HG03097 (cell line): Measurements from ENCODE around the gene ERGIC1.

Experiments
- ATAC-seq: cut with Tn5 transposase; IDR thresholded peaks from one replicate; pipeline ENCODE4 v1.9.1; 2021; ENCODE audit not compliant: unreplicated experiment, low FRiP score

Gene ERGIC1

DNA sequence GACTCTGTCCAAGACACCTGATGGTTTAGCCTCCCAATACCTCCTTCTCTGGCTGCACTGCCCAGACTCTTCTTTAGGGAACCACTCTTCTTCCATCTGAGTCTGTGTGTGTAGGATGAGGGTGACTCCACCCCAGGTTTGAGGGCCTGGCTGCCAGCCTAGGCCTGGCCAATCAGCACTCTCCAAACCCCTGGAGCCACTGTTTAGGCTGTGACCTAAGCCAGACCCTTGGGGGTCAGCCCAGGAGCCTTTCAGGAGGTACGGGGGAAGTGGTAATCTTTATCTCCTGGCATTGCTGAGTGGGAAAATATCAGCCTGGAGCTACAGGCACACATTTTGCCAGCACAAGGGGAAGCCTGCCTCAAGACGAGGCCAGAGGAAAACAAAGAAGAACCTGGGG is 6.2 kb upstream of the ERGIC1 start:
- no peak for ATAC-seq

DNA sequence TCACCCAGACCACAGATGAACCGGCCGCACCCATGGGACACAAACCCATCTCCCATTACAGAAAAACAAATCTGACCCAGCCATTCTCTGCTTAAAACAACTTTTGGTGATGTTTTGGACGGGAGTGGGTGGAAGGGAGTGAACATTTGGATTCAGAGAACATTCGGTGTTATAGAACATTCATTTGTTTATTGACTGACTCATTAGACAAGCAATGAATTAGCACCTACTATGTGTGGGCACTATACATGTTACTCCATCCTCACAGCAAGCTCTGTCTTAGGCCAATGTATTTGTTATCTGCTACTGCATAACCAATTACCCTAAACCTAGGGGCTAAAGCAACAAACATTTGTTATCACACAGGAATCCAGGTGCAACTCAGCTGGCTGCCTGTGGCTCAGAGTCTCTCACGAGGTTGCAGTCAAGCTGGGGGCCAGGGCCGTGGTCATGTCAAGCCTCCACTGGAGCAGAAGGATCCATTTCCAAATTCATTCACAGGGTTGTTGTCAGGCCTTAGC is 5.1 kb upstream of the ERGIC1 start:
- ATAC-seq = no peak

DNA sequence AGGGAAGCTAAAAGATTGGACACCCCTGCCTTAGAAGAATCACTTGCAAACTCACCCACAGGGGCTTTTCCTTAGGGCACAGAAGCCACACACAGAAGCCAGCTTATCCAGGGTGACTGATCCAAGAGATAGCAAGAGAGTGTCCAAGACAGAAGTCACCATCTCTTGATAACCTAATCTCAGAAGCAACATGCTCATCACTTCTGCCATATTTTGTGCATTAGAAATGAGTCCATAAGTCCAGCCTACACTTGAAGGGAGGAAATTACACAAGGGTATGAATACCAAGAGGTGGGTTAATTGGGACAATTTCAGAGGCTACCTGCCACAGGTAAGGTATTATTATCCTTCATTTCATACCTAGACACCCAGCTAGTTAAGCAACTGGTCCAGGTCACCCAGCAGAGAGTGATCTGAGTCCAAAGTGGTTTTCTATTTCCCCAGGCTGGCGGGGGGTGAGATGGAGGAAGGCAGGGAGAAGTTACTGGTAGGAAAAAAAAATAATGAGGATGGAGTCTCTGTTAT is 3.7 kb upstream of the ERGIC1 start:
- no peak for ATAC-seq

GRCh38 chr5:172830876-172831662 is 3.0 kb upstream of the ERGIC1 start:
- no peak for ATAC-seq

DNA sequence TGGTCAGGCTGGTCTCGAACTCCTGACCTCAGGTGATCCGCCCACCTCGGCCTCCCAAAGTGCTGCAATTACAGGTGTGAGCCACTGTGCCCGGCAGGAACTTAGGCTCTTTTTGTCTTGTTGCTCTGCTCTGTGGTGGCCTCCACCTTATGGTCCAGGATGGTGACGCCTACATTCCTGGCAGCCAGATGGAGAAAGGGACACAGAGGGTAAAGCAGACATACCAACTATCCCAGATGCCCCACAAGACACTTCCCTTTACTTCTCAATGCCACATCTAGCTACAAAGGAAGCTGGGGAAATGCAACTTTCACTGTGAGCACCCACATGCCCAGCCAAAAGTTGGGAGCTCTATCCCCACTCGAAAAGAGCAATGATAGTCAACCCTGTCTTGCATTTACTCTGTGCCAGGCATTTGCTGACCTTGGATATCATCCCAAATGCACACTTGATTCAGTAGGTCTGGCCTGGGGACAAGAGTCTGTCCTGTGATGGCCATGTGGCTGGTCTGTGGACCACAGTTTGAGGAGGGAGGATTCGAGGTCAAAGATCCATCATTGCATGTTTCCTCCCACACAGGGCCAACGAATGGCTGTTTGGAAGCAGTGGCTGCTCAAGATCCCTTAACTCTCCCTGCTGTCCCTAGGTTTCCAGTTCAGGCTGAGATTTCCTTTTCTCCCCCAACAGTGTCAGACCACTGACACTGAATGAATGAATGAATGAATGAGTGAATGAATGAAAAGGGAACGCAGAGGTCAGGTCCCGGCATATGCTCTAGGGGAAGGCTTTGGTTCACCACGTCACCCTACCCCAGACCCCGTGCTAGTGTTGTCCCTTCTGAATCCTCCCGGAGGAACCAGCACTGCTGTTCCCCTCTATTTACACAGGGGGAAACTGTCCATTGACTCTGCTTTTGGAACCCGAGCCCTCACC is 1.4 kb upstream of the ERGIC1 start:
- no peak for ATAC-seq

- ATAC-seq = no peak
Observed at GRCh38 chr5:172833372-172833685, 722 bp upstream of the ERGIC1 start.

DNA sequence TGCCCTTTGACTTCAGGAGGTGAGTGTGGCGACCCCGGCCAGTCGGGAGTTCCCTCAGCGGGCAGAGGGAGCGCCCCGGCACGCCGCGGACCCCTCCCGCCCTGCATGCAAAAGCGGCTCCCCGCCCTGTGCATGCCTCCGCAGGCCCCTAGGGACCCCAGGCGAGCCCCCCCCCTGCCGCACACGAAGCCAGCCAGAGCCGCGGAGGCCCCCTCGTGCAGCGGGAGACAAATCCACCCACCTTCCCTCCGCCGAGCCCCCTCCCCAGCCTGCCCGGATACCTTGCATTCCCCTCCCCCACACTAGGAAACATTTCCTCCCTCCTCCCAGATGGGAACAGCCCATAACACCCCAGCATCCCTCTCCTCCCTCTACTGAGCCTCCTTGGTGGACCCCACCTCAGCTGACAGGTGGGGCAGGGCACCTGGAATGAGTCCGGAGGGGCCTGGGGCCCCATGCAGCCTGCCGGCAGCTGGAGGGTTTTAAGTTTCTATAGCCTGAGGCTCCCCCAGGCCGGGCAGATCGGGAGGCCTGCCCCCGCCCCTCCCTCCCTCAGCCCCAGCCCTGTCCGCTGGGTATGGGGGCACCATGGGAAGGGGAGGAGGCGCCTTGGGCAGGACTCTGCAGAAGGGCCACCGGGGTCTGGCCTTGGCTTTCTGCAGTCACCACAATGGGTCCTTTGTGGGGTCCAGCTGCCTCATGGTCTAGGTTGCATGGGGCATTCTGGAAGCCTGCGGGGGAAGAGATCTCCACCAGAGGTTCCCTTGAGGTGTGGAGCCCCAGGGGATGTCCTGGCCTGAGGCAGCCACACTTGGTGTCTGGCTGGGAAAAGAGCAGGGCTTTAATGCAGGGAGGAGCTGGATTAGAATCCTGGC is 601 bp downstream of the ERGIC1 start:
- ATAC-seq = peak; percentile 4

GRCh38 chr5:172835290-172835993 is 1.4 kb downstream of the ERGIC1 start:
- ATAC-seq = no peak

- ATAC-seq = no peak
Observed at GRCh38 chr5:172835994-172836356, 1.9 kb downstream of the ERGIC1 start.

GRCh38 chr5:172837640-172838039 is 3.6 kb downstream of the ERGIC1 start:
- ATAC-seq = peak; percentile 85

GRCh38 chr5:172838151-172838875 is 4.3 kb downstream of the ERGIC1 start:
- no peak for ATAC-seq

DNA sequence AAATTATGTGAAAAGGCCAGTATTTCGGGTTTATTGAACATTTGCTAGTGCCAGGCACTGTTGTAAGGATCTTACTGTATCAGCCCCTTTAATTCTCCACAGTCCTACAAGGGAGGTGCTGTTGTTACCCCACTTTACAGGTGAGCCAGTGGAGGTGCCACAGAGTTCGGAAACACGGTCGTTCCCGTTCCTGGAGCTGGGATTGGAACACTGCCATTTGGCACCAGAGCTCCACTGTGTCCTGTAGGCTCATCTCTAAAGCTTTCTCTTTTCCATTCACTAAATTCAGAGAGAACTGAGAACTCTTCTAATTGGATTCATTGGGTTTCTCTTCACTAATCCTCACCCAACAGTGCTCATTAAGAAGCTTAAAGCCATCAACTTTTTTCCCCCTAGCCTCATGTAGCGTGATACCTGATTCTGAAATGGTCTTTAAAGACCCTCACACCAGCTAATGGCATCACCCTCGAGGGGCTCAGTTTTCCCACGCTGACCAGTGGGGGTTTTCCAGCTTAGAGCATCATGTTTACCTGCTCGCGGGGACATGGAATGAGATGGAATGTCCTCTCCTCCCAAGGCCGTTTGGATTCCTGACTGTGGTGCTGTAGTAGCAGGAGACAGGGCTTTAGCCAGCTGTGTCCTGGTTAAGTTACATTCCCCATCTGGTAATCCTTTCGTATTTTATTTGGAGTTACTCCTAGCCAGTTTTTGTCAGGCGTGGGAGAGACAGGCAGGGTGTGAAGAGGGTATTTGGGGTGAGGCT is 5.8 kb downstream of the ERGIC1 start:
- no peak for ATAC-seq

GRCh38 chr5:172840432-172841154 is 6.5 kb downstream of the ERGIC1 start:
- no peak for ATAC-seq

DNA sequence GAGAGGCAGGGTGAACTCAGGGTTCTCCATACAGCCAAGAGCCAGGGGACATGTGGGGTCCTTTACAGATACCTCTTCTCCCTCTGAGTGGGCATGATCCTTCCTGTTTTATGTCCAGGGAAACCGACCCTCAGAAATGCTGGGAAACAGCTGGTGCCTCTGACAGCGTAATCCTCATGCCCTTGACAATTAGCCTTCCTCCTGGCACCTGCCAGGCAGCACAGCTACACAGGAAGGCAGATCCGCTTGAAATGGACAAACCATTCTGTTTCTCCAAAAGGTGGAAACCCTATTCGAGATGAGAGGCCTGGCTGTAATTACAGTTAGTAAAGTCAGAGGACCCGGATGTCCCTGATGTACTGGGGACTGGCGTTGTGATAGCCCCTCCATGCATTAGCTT is 7.2 kb downstream of the ERGIC1 start:
- no peak for ATAC-seq

GRCh38 chr5:172843825-172844576 is 9.9 kb downstream of the ERGIC1 start:
- no peak for ATAC-seq

GRCh38 chr5:172844577-172844838 is 10.5 kb downstream of the ERGIC1 start:
- ATAC-seq = no peak

- no peak for ATAC-seq
Observed at GRCh38 chr5:172845154-172845553, 11.1 kb downstream of the ERGIC1 start.
